HUES64 (cell line): ENCODE measurements around the gene PPFIBP2.

Source experiments
- H3K27ac ChIP-seq: 2 replicates; pipeline ENCODE4 v1.7.0; 2013; ENCODE audit warnings: low read depth, low read length, inconsistent platforms
- H3K27me3 ChIP-seq: 2 replicates; pipeline ENCODE4 v1.6.1; 2013; ENCODE audit warnings: mild to moderate bottlenecking, low read length; ENCODE audit not compliant: insufficient read depth
- H3K36me3 ChIP-seq: 2 replicates; pipeline ENCODE4 v1.6.1; 2013; ENCODE audit warnings: mild to moderate bottlenecking, low read length; ENCODE audit not compliant: insufficient read depth
- H3K4me1 ChIP-seq: 2 replicates; pipeline ENCODE4 v1.6.1; 2013; ENCODE audit warnings: mild to moderate bottlenecking, low read length, moderate library complexity; ENCODE audit not compliant: insufficient read depth
- H3K4me3 ChIP-seq: 2 replicates; pipeline ENCODE4 v1.5.1; 2013; ENCODE audit warnings: mild to moderate bottlenecking, low read length, moderate library complexity
- H3K9ac ChIP-seq: 2 replicates; pipeline ENCODE4 v1.6.1; 2013; ENCODE audit warnings: mild to moderate bottlenecking, low read depth, low read length
- H3K9me3 ChIP-seq: 2 replicates; pipeline ENCODE4 v1.6.1; 2013; ENCODE audit warnings: low read depth, low read length; ENCODE audit not compliant: insufficient read depth
- WGBS: fragments of 150-250, 120-280 bp; methylation state at CpG from one replicate; pipeline ENCODE4 v1.1.7; 2013; ENCODE audit warnings: missing lambda C conversion rate; 5-methylcytosine and 5-hydroxymethylcytosine counted together

Gene PPFIBP2

DNA sequence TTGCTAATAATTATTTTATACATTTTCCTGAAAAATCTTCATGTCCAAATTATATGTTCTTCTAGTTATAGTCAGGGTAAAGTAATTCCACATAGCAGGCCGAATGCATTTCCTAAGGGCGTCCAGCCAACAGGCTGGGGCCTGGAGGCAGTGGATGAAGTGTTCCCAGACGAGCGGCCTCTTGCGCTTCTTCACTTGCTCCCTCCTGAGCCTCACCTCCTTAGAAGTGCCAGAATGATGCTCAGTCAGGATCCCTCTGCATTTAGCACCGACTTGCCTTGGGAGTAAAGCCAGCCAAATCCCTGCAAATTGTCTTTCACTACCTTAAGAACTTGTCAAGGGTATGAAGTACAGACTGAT, 27.0 kb upstream of the PPFIBP2 start:
- WGBS: 94% methylated on average over 6 of the region's 6 CpGs
- Histone ChIP-seq H3K27me3 (no peaks in the 10 kb centered on the region), H3K36me3 (no peaks in the 10 kb centered on the region), H3K4me1 (peaks cover 11% of the 10 kb centered on the region), H3K27ac (no peak overlapping the region), H3K9me3 (no peaks in the 10 kb centered on the region), H3K9ac (no peak overlapping the region), H3K4me3 (no peak overlapping the region)

- H3K4me1 ChIP-seq: peaks cover 15% of the 10 kb centered on the region
- no peaks in the 10 kb centered on the region for H3K36me3 ChIP-seq
- H3K4me3 ChIP-seq: no peak overlapping the region
- WGBS: 67% methylated on average over 2 of the region's 2 CpGs
- no peak overlapping the region for H3K27ac ChIP-seq
- H3K9ac ChIP-seq: no peak overlapping the region
- no peaks in the 10 kb centered on the region for H3K9me3 ChIP-seq
- no peaks in the 10 kb centered on the region for H3K27me3 ChIP-seq
Observed at GRCh38 chr11:7487360-7487759, 26.4 kb upstream of the PPFIBP2 start.

DNA sequence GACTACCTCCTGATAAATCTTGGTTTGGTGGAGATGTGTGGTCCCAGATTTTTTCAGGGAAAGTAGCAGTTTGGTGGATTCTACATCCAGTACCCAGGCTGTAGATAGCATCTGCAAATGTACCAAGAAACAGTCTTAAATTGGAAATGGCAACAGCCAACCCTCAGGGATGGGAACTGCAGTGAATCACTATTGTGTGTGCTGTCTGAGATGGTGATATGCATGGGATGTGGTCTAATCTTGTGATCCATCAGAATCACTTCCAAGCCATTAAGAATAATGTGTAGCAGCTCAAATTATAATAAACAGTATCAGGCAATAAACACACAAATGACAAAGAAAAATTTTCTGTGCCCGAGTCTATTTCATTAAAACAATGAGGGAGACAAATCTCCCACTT, 25.1 kb upstream of the PPFIBP2 start:
- H3K27ac ChIP-seq: no peak overlapping the region
- WGBS: 83% methylated on average over 1 of the region's 1 CpG
- H3K4me3 ChIP-seq: no peak overlapping the region
- H3K4me1 ChIP-seq: peaks cover 15% of the 10 kb centered on the region
- no peaks in the 10 kb centered on the region for H3K36me3 ChIP-seq
- no peak overlapping the region for H3K9ac ChIP-seq
- no peaks in the 10 kb centered on the region for H3K27me3 ChIP-seq
- H3K9me3 ChIP-seq: no peaks in the 10 kb centered on the region

- Histone ChIP-seq H3K9me3 (no peaks in the 10 kb centered on the region), H3K4me3 (no peak overlapping the region), H3K9ac (no peak overlapping the region), H3K27ac (no peak overlapping the region), H3K27me3 (no peaks in the 10 kb centered on the region), H3K36me3 (no peaks in the 10 kb centered on the region), H3K4me1 (peaks cover 15% of the 10 kb centered on the region)
- WGBS: 97% methylated on average over 2 of the region's 2 CpGs
Observed at GRCh38 chr11:7489376-7489775, 24.4 kb upstream of the PPFIBP2 start.

GRCh38 chr11:7490054-7490453, 23.7 kb upstream of the PPFIBP2 start:
- H3K9me3 ChIP-seq: no peaks in the 10 kb centered on the region
- no peaks in the 10 kb centered on the region for H3K36me3 ChIP-seq
- no peaks in the 10 kb centered on the region for H3K27me3 ChIP-seq
- H3K4me3 ChIP-seq: no peak overlapping the region
- peaks cover 9% of the 10 kb centered on the region for H3K4me1 ChIP-seq
- 91% methylated on average over 4 of the region's 4 CpGs for WGBS
- H3K9ac ChIP-seq: no peak overlapping the region
- H3K27ac ChIP-seq: no peak overlapping the region

DNA sequence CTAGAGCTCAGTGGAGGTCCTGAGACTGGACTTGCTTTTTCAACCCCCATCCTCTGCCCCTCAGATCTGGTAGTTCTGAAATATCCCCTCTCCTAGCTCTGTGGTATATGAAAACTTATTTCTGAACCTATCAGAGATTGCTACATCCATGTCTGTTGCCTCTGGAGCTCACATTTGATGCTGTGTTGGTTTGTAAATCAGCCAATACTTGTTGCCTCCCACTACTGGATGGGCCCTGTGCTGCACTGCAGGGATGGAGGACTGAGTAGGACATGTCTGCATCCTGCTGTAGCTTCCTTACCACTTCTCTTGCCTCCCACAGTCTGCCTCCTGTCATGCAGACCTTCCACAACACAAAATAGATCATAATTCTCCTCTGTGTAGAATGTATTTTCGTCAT, 23.3 kb upstream of the PPFIBP2 start:
- Histone ChIP-seq H3K9me3 (no peaks in the 10 kb centered on the region), H3K9ac (no peak overlapping the region), H3K27me3 (no peaks in the 10 kb centered on the region), H3K4me3 (no peak overlapping the region), H3K36me3 (no peaks in the 10 kb centered on the region), H3K4me1 (peaks cover 4% of the 10 kb centered on the region; the same call in 1 of the 2 replicates), H3K27ac (no peak overlapping the region)
- WGBS: 91% methylated on average over 1 of the region's 1 CpG

- Histone ChIP-seq H3K4me1 (peaks cover 4% of the 10 kb centered on the region; the same call in 1 of the 2 replicates), H3K27me3 (no peaks in the 10 kb centered on the region), H3K27ac (no peak overlapping the region), H3K36me3 (no peaks in the 10 kb centered on the region), H3K9me3 (no peaks in the 10 kb centered on the region), H3K9ac (no peak overlapping the region), H3K4me3 (no peak overlapping the region)
- WGBS: 82% methylated on average over 1 of the region's 1 CpG
Observed at GRCh38 chr11:7492253-7492652, 21.5 kb upstream of the PPFIBP2 start.

GRCh38 chr11:7493670-7494069, 20.1 kb upstream of the PPFIBP2 start:
- no peaks in the 10 kb centered on the region for H3K27me3 ChIP-seq
- peaks cover 8% of the 10 kb centered on the region for H3K4me1 ChIP-seq
- H3K9ac ChIP-seq: no peak overlapping the region
- no peaks in the 10 kb centered on the region for H3K36me3 ChIP-seq
- H3K27ac ChIP-seq: no peak overlapping the region
- WGBS: 89% methylated on average over 2 of the region's 2 CpGs
- no peak overlapping the region for H3K4me3 ChIP-seq
- H3K9me3 ChIP-seq: no peaks in the 10 kb centered on the region

- Histone ChIP-seq H3K4me3 (no peak overlapping the region), H3K4me1 (peaks cover 13% of the 10 kb centered on the region), H3K9me3 (no peaks in the 10 kb centered on the region), H3K9ac (no peak overlapping the region), H3K36me3 (no peaks in the 10 kb centered on the region), H3K27ac (no peak overlapping the region), H3K27me3 (no peaks in the 10 kb centered on the region)
- 97% methylated on average over 4 of the region's 5 CpGs for WGBS
Observed at GRCh38 chr11:7494086-7494745, 19.6 kb upstream of the PPFIBP2 start.

GRCh38 chr11:7495882-7496551, 17.8 kb upstream of the PPFIBP2 start:
- Histone ChIP-seq H3K27ac (no peak overlapping the region), H3K36me3 (no peaks in the 10 kb centered on the region), H3K4me1 (peaks cover 18% of the 10 kb centered on the region), H3K9me3 (no peaks in the 10 kb centered on the region), H3K9ac (no peak overlapping the region), H3K4me3 (no peak overlapping the region), H3K27me3 (no peaks in the 10 kb centered on the region)
- 94% methylated on average over 4 of the region's 4 CpGs for WGBS

GRCh38 chr11:7498193-7498592, 15.6 kb upstream of the PPFIBP2 start:
- Histone ChIP-seq H3K4me1 (peaks cover 19% of the 10 kb centered on the region), H3K27ac (no peak overlapping the region), H3K27me3 (no peaks in the 10 kb centered on the region), H3K9me3 (no peaks in the 10 kb centered on the region), H3K36me3 (no peaks in the 10 kb centered on the region), H3K9ac (no peak overlapping the region), H3K4me3 (no peak overlapping the region)
- WGBS: 89% methylated on average over 3 of the region's 4 CpGs
